ENCODE measurements around the gene UBALD2. TPM values are rescaled to one million over a fixed set of nuclear protein-coding genes. Genes with fewer than 3 reads are reported as not detected.

UBALD2 gene
- total RNA-seq, 4 donors from 2014 or later = 6.1 to 8.8 (median 8.4) TPM

GRCh38 chr17:76293106-76293505 is 28.0 kb downstream of the UBALD2 start:
- H3K36me3 ChIP-seq = peaks cover 0 to 43% of the 10 kb centered on the region in 2 donors
- H3K4me3 ChIP-seq = no peak overlapping the region
- ATAC-seq = no peak
- H3K27me3 ChIP-seq = no peaks in the 10 kb centered on the region
- no peak for TF ChIP-seq CTCF (IDR thresholded peaks at IDR 0.05)
- no peak for TF ChIP-seq EP300 (IDR thresholded peaks at IDR 0.05)
- TF ChIP-seq POLR2A (IDR thresholded peaks at IDR 0.05) = no peak
- no peak for TF ChIP-seq POLR2AphosphoS5 (IDR thresholded peaks at IDR 0.05)
- 64% methylated on average over 3 of the region's 7 CpGs; no CpG with 5 or more reads in 1 of the 2 donors for WGBS, 2 donors (ENCODE audit: low coverage in 1 of 2)
- H3K9me3 ChIP-seq = no peaks in the 10 kb centered on the region
- H3K27ac ChIP-seq = no peak overlapping the region
- peaks cover 0 to 8% (median 0%) of the 10 kb centered on the region in 3 donors for H3K4me1 ChIP-seq

- Histone ChIP-seq H3K9me3 (no peaks in the 10 kb centered on the region), H3K27me3 (no peaks in the 10 kb centered on the region), H3K4me1 (peaks cover 0 to 8% (median 0%) of the 10 kb centered on the region in 3 donors), H3K4me3 (no peak overlapping the region), H3K27ac (no peak overlapping the region), H3K36me3 (peaks cover 0 to 32% of the 10 kb centered on the region in 2 donors)
- ATAC-seq = no peak
- TF ChIP-seq EP300 (IDR thresholded peaks at IDR 0.05) = no peak
- no peak for TF ChIP-seq CTCF (IDR thresholded peaks at IDR 0.05)
- TF ChIP-seq POLR2AphosphoS5 (IDR thresholded peaks at IDR 0.05) = no peak
- TF ChIP-seq POLR2A (IDR thresholded peaks at IDR 0.05) = no peak
- WGBS, 2 donors (ENCODE audit: low coverage in 1 of 2) = 36 to 42% methylated on average over 3 of the region's 4 CpGs
Measured at GRCh38 chr17:76296186-76296585, 31.0 kb downstream of the UBALD2 start.

- H3K9me3 ChIP-seq = no peaks in the 10 kb centered on the region
- no peak for ATAC-seq
- peaks cover 0 to 8% (median 0%) of the 10 kb centered on the region in 3 donors for H3K4me1 ChIP-seq
- no peak overlapping the region for H3K27ac ChIP-seq
- no peaks in the 10 kb centered on the region for H3K27me3 ChIP-seq
- TF ChIP-seq POLR2A (IDR thresholded peaks at IDR 0.05) (no peak), CTCF (IDR thresholded peaks at IDR 0.05) (no peak), EP300 (IDR thresholded peaks at IDR 0.05) (no peak), POLR2AphosphoS5 (IDR thresholded peaks at IDR 0.05) (no peak)
- peaks cover 0 to 26% of the 10 kb centered on the region in 2 donors for H3K36me3 ChIP-seq
- no peak overlapping the region for H3K4me3 ChIP-seq
- WGBS, 2 donors (ENCODE audit: low coverage in 1 of 2) = 83 to 94% methylated on average over 1 to 5 of the region's 5 CpGs
Measured at GRCh38 chr17:76296889-76297288, 31.7 kb downstream of the UBALD2 start.

GRCh38 chr17:76297436-76297835 is 32.3 kb downstream of the UBALD2 start:
- H3K9me3 ChIP-seq = no peaks in the 10 kb centered on the region
- no peak overlapping the region for H3K27ac ChIP-seq
- peaks cover 0 to 20% of the 10 kb centered on the region in 2 donors for H3K36me3 ChIP-seq
- H3K4me3 ChIP-seq = no peak overlapping the region
- H3K27me3 ChIP-seq = no peaks in the 10 kb centered on the region
- WGBS, 2 donors (ENCODE audit: low coverage in 1 of 2) = 90% methylated on average over 2 of the region's 3 CpGs; no CpG with 5 or more reads in 1 of the 2 donors
- ATAC-seq = no peak
- TF ChIP-seq POLR2AphosphoS5 (IDR thresholded peaks at IDR 0.05) (no peak), CTCF (IDR thresholded peaks at IDR 0.05) (no peak), EP300 (IDR thresholded peaks at IDR 0.05) (no peak), POLR2A (IDR thresholded peaks at IDR 0.05) (no peak)
- peaks cover 0 to 8% (median 0%) of the 10 kb centered on the region in 3 donors for H3K4me1 ChIP-seq
